Measurements from ENCODE around the gene CARTPT. TPM values are rescaled to one million over a fixed set of nuclear protein-coding genes. Genes with fewer than 3 reads are reported as not detected.

Gene CARTPT
- total RNA-seq, 4 donors from 2014 or later, result 4.4 to 41.9 TPM; not detected in 2

DNA sequence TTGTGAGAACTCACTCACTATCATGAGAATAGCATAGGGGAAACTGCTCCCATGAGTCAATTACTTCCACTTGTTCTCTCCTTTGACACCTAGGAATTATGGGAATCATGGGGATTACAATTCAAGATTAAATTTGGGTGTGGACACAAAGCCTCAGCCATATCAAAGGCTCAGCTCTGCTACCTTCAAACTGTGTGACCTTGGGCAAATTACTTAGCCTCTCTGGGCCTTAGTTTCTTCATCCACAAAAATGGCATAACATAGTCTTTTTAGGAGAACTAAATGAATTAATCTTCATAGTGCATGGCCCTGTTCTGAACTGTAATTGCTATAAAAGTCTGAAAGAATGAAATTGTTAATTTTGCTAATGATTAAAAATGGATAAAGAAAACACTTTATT is 18.3 kb upstream of the CARTPT start:
- H3K4me1 ChIP-seq, result no peaks in the 10 kb centered on the region
- intact Hi-C loops (cut with DNase I; ENCODE audit: low total_unique reads), result no loop called here
- no peak overlapping the region for H3K27ac ChIP-seq
- peaks cover 4% of the 10 kb centered on the region for H3K27me3 ChIP-seq
- no peaks in the 10 kb centered on the region for H3K36me3 ChIP-seq
- H3K9me3 ChIP-seq, result no peaks in the 10 kb centered on the region
- no peak for DNase-seq
- no peak overlapping the region for H3K4me3 ChIP-seq
- TF ChIP-seq EP300 (IDR thresholded peaks at IDR 0.05; ENCODE audit: low read depth) (no peak), POLR2AphosphoS5 (IDR thresholded peaks at IDR 0.05) (no peak), POLR2A (IDR thresholded peaks at IDR 0.05) (no peak)
- TF ChIP-seq, protein P1, sequence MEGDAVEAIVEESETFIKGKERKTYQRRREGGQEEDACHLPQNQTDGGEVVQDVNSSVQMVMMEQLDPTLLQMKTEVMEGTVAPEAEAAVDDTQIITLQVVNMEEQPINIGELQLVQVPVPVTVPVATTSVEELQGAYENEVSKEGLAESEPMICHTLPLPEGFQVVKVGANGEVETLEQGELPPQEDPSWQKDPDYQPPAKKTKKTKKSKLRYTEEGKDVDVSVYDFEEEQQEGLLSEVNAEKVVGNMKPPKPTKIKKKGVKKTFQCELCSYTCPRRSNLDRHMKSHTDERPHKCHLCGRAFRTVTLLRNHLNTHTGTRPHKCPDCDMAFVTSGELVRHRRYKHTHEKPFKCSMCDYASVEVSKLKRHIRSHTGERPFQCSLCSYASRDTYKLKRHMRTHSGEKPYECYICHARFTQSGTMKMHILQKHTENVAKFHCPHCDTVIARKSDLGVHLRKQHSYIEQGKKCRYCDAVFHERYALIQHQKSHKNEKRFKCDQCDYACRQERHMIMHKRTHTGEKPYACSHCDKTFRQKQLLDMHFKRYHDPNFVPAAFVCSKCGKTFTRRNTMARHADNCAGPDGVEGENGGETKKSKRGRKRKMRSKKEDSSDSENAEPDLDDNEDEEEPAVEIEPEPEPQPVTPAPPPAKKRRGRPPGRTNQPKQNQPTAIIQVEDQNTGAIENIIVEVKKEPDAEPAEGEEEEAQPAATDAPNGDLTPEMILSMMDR (IDR thresholded peaks at IDR 0.05), result no peak
- in situ Hi-C loops (cut with MboI; ENCODE audit: low pct_ligation_motif_present in 1 of 4, low pct_unique_long_range_greater_than_20kb in 1 of 4, low sequenced_read_pairs in 3 of 4), result no loop called here

DNA sequence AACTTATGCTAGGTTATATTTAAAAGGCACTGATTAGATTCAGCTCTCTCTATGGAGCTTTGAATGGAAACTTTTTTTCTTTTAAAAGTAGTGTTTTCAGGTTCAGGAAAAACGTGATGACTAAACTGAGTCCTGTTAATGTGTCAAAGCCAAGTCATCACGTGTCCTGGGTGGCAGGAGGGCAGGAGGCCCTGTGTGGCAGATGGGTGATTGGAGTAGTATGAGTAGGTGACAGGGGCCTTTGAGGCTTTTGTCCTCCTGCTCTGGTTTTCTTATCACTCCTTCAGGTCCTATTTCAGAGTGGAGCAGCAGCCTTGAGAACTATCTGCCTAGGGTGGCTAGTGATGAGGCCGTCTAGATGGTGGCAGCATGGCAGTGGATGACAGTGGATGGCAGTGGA is 17.7 kb upstream of the CARTPT start:
- H3K36me3 ChIP-seq, result no peaks in the 10 kb centered on the region
- in situ Hi-C loops (cut with MboI; ENCODE audit: low pct_ligation_motif_present in 1 of 4, low pct_unique_long_range_greater_than_20kb in 1 of 4, low sequenced_read_pairs in 3 of 4) (no loop called here), intact Hi-C loops (cut with DNase I; ENCODE audit: low total_unique reads) (no loop called here)
- DNase-seq, result no peak
- TF ChIP-seq EP300 (IDR thresholded peaks at IDR 0.05; ENCODE audit: low read depth), result no peak
- TF ChIP-seq POLR2A (IDR thresholded peaks at IDR 0.05), result no peak
- TF ChIP-seq, protein P1 (IDR thresholded peaks at IDR 0.05), result no peak
- no peak for TF ChIP-seq POLR2AphosphoS5 (IDR thresholded peaks at IDR 0.05)
- H3K27me3 ChIP-seq, result peaks cover 10% of the 10 kb centered on the region
- no peaks in the 10 kb centered on the region for H3K9me3 ChIP-seq
- H3K27ac ChIP-seq, result no peak overlapping the region
- 50 to 59% methylated on average over 2 to 3 of the region's 3 CpGs for WGBS, 2 donors (ENCODE audit: low coverage in 1 of 2)
- no peak overlapping the region for H3K4me3 ChIP-seq
- no peaks in the 10 kb centered on the region for H3K4me1 ChIP-seq

DNA sequence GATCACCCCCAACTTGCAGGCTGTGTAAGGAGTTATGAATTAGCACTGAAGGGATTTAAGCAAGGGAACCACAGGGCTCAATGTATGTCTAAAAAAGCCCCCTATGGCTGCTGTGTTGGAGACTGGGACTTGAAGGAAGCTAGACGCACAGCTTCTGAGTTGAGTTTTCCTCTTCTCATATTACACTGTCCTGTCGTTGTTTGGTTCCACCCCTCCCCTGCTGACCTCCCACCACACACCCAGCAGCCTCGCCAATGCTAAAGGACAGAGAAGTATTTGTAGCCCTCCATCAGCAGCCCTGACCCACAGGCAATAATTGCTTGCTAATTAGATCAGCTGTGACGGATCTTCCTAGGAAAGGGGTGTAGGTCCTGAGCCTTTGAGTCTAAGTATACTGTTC is 15.1 kb upstream of the CARTPT start:
- in situ Hi-C loops (cut with MboI; ENCODE audit: low pct_ligation_motif_present in 1 of 4, low pct_unique_long_range_greater_than_20kb in 1 of 4, low sequenced_read_pairs in 3 of 4) (no loop called here), intact Hi-C loops (cut with DNase I; ENCODE audit: low total_unique reads) (no loop called here)
- Histone ChIP-seq H3K4me1 (no peaks in the 10 kb centered on the region), H3K27ac (no peak overlapping the region), H3K27me3 (peaks cover 10% of the 10 kb centered on the region), H3K4me3 (no peak overlapping the region), H3K9me3 (no peaks in the 10 kb centered on the region), H3K36me3 (no peaks in the 10 kb centered on the region)
- TF ChIP-seq EP300 (IDR thresholded peaks at IDR 0.05; ENCODE audit: low read depth) (no peak), POLR2A (IDR thresholded peaks at IDR 0.05) (no peak), POLR2AphosphoS5 (IDR thresholded peaks at IDR 0.05) (no peak)
- TF ChIP-seq, protein P1 (IDR thresholded peaks at IDR 0.05), result no peak
- WGBS, 2 donors (ENCODE audit: low coverage in 1 of 2), result 17 to 42% methylated on average over 1 to 4 of the region's 4 CpGs
- DNase-seq, result no peak

DNA sequence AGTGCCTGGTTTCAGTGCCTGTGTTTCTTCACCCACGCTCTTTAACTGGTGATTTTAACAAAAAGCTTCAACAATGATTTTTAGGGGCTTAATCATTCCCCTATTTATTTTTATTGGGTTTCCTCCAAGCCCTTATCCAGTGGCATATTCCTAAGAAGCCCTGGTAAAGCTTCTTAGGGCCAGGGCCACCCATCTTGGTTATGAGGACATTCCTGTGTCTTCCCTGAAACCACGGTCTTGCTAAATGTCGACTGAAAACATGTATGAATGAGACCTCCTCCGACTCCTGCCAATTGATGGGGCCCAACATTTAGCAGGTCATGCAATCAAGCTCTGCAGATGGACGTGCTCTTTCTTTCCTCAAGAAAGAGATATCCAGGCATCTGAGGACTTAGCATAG is 13.7 kb upstream of the CARTPT start:
- H3K27ac ChIP-seq, result no peak overlapping the region
- H3K27me3 ChIP-seq, result peaks cover 10% of the 10 kb centered on the region
- H3K4me3 ChIP-seq, result no peak overlapping the region
- no peaks in the 10 kb centered on the region for H3K36me3 ChIP-seq
- TF ChIP-seq, protein P1 (IDR thresholded peaks at IDR 0.05), result no peak
- intact Hi-C loops (cut with DNase I; ENCODE audit: low total_unique reads), result no loop called here
- in situ Hi-C loops (cut with MboI; ENCODE audit: low pct_ligation_motif_present in 1 of 4, low pct_unique_long_range_greater_than_20kb in 1 of 4, low sequenced_read_pairs in 3 of 4), result no loop called here
- no peak for DNase-seq
- H3K9me3 ChIP-seq, result no peaks in the 10 kb centered on the region
- 81 to 85% methylated on average over 5 of the region's 5 CpGs for WGBS, 2 donors (ENCODE audit: low coverage in 1 of 2)
- no peaks in the 10 kb centered on the region for H3K4me1 ChIP-seq

All from transverse colon (tissue), 4 donors.